K562 (cell line): Measurements from ENCODE around the gene SEC24C. TPM values are rescaled to one million over a fixed set of nuclear protein-coding genes. Genes with fewer than 3 reads are reported as not detected.

Experiments used
- ASH1L ChIP-seq: fragments of 450-650 bp; IDR thresholded peaks from 2 replicates; pipeline ENCODE4 v1.6.1; 2018; ENCODE audit warnings: borderline replicate concordance, mild to moderate bottlenecking, low read depth; ENCODE audit not compliant: partially characterized antibody
- GTF2A2 ChIP-seq: IDR thresholded peaks from 2 replicates; pipeline ENCODE4 v1.6.1; 2016; ENCODE audit warnings: mild to moderate bottlenecking, missing genetic modification characterization, missing compliant biosample characterization
- NBN ChIP-seq: fragments of 450-650 bp; IDR thresholded peaks from 2 replicates; pipeline ENCODE4 v1.6.1; 2016; ENCODE audit warnings: low read depth, mild to moderate bottlenecking
- ZFP1 ChIP-seq: fragments of 450-650 bp; formaldehyde crosslinking; IDR thresholded peaks from 2 replicates; pipeline ENCODE4 v1.4.0; 2020; ENCODE audit warnings: mild to moderate bottlenecking, mixed read lengths
- polyA plus RNA-seq, 8 experiments: library from polyadenylated mRNA; depleted of rRNA in 4 of 8; stranded (reverse) in 5 of 8; unstranded in 3 of 8; fragments of >200 nt; fragmentation: Nextera tagmentation in 2 of 8; fragmentation: Illumina TruSeq in 1 of 8; extraction: Ambion mirVana in 2 of 8; extraction: Trizol in 1 of 8; gene quantifications; 2 replicates each; pipeline versions ENCODE4 v1.2.1 to v1.2.3, GENCODE V29; 2011 to 2014; ENCODE audit warnings: inconsistent platforms in 1 of 8, missing spikeins in 1 of 8
- total RNA-seq, 7 experiments: library from RNA; depleted of rRNA in 6 of 7; stranded (reverse); fragments of >200 nt in 6 of 7; fragmentation: Illumina TruSeq in 2 of 7; extraction: Trizol in 2 of 7; gene quantifications; 2 replicates each; pipeline versions ENCODE4 v1.2.1 to v1.2.3, GENCODE V29; 2011 to 2021; ENCODE audit warnings: low replicate concordance in 1 of 7
- TF ChIP-seq, protein P1 (sequence below): fragments of 450-650 bp; IDR thresholded peaks from 2 replicates; pipeline ENCODE4 v1.6.1; 2016
- TF ChIP-seq, protein P2 (sequence below): fragments of 450-650 bp; formaldehyde crosslinking; IDR thresholded peaks from 2 replicates; pipeline ENCODE4 v1.4.0; 2022; ENCODE audit warnings: missing genetic modification characterization
- TF ChIP-seq, protein P3 (sequence below), 2 experiments: fragments of 450-650 bp; IDR thresholded peaks; 2 replicates each; pipeline ENCODE4 v1.6.1; 2016
- TF ChIP-seq, protein P4 (sequence below), 3 experiments: IDR thresholded peaks in 2 of 3; conservative IDR thresholded peaks in 1 of 3; 2 replicates each; pipeline ENCODE4 v1.5.1; 2011 to 2012; ENCODE audit warnings: low read length in 3 of 3, mild to moderate bottlenecking in 3 of 3, control low read depth in 2 of 3, improper control_type of control experiment in 1 of 3, inconsistent platforms in 1 of 3, low read depth in 1 of 3, mixed read lengths in 1 of 3, moderate library complexity in 1 of 3; ENCODE audit not compliant: insufficient read depth in 2 of 3
- TF ChIP-seq, protein P5 (sequence below): sonication (generic); formaldehyde crosslinking; IDR thresholded peaks from 2 replicates; pipeline ENCODE4 v1.8.1; 2023; ENCODE audit warnings: missing genetic modification reagents, mild to moderate bottlenecking, borderline replicate concordance

Gene SEC24C
- total and polyA plus RNA-seq, 9 of the 15 experiments (the other 6 are each of a cell fraction or from before 2014, with no cell fraction given), result 19.0 to 115 (median 70.5) TPM

DNA sequence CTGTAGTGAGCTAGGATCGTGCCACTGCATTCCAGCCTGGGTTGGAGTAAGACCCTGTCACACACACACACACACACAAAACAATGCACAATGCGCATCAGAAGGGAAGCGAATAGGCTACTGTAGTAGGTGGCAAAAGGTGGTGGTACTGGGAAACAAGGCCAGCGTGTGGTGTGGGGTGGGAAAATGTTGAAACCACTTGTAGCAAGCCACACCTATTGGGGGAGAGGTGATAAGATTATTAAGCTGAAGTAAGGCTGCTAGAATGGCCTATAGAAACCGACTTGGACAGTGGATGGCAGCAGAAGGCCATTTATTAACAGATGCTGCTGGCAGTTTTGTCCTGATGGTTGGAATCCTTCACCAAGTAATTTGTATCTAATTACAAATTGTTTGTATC is 30.5 kb downstream of the SEC24C start (continued):
- TF ChIP-seq ZFP1 (no peak), GTF2A2 (tag) (no peak), ASH1L (no peak), NBN (0 out of 2 replicates have a peak, but pooled peaks have one; percentile 53)
- TF ChIP-seq, protein P1, sequence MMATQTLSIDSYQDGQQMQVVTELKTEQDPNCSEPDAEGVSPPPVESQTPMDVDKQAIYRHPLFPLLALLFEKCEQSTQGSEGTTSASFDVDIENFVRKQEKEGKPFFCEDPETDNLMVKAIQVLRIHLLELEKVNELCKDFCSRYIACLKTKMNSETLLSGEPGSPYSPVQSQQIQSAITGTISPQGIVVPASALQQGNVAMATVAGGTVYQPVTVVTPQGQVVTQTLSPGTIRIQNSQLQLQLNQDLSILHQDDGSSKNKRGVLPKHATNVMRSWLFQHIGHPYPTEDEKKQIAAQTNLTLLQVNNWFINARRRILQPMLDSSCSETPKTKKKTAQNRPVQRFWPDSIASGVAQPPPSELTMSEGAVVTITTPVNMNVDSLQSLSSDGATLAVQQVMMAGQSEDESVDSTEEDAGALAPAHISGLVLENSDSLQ, result no peak
- TF ChIP-seq, protein P2, sequence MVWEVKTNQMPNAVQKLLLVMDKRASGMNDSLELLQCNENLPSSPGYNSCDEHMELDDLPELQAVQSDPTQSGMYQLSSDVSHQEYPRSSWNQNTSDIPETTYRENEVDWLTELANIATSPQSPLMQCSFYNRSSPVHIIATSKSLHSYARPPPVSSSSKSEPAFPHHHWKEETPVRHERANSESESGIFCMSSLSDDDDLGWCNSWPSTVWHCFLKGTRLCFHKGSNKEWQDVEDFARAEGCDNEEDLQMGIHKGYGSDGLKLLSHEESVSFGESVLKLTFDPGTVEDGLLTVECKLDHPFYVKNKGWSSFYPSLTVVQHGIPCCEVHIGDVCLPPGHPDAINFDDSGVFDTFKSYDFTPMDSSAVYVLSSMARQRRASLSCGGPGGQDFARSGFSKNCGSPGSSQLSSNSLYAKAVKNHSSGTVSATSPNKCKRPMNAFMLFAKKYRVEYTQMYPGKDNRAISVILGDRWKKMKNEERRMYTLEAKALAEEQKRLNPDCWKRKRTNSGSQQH (CRISPR knock-in tag), result 0 out of 2 replicates have a peak, but pooled peaks have one; percentile 22
- TF ChIP-seq, protein P3, sequence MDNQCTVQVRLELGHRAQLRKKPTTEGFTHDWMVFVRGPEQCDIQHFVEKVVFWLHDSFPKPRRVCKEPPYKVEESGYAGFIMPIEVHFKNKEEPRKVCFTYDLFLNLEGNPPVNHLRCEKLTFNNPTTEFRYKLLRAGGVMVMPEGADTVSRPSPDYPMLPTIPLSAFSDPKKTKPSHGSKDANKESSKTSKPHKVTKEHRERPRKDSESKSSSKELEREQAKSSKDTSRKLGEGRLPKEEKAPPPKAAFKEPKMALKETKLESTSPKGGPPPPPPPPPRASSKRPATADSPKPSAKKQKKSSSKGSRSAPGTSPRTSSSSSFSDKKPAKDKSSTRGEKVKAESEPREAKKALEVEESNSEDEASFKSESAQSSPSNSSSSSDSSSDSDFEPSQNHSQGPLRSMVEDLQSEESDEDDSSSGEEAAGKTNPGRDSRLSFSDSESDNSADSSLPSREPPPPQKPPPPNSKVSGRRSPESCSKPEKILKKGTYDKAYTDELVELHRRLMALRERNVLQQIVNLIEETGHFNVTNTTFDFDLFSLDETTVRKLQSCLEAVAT (IDR thresholded peaks at IDR 0.05), result peak in 1 of 2 experiments; percentile 37; a peak in 1 of 4 replicates
- TF ChIP-seq, protein P4, sequence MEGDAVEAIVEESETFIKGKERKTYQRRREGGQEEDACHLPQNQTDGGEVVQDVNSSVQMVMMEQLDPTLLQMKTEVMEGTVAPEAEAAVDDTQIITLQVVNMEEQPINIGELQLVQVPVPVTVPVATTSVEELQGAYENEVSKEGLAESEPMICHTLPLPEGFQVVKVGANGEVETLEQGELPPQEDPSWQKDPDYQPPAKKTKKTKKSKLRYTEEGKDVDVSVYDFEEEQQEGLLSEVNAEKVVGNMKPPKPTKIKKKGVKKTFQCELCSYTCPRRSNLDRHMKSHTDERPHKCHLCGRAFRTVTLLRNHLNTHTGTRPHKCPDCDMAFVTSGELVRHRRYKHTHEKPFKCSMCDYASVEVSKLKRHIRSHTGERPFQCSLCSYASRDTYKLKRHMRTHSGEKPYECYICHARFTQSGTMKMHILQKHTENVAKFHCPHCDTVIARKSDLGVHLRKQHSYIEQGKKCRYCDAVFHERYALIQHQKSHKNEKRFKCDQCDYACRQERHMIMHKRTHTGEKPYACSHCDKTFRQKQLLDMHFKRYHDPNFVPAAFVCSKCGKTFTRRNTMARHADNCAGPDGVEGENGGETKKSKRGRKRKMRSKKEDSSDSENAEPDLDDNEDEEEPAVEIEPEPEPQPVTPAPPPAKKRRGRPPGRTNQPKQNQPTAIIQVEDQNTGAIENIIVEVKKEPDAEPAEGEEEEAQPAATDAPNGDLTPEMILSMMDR (IDR thresholded peaks at IDR 0.05 in 2 of 3, conservative IDR thresholded peaks at IDR 0.05 in 1 of 3; ENCODE audit: insufficient read depth in 2 of 3, low read depth in 1 of 3, low read length in 3 of 3), result peak; percentile 59 to 79 (median 61)
- TF ChIP-seq, protein P5, sequence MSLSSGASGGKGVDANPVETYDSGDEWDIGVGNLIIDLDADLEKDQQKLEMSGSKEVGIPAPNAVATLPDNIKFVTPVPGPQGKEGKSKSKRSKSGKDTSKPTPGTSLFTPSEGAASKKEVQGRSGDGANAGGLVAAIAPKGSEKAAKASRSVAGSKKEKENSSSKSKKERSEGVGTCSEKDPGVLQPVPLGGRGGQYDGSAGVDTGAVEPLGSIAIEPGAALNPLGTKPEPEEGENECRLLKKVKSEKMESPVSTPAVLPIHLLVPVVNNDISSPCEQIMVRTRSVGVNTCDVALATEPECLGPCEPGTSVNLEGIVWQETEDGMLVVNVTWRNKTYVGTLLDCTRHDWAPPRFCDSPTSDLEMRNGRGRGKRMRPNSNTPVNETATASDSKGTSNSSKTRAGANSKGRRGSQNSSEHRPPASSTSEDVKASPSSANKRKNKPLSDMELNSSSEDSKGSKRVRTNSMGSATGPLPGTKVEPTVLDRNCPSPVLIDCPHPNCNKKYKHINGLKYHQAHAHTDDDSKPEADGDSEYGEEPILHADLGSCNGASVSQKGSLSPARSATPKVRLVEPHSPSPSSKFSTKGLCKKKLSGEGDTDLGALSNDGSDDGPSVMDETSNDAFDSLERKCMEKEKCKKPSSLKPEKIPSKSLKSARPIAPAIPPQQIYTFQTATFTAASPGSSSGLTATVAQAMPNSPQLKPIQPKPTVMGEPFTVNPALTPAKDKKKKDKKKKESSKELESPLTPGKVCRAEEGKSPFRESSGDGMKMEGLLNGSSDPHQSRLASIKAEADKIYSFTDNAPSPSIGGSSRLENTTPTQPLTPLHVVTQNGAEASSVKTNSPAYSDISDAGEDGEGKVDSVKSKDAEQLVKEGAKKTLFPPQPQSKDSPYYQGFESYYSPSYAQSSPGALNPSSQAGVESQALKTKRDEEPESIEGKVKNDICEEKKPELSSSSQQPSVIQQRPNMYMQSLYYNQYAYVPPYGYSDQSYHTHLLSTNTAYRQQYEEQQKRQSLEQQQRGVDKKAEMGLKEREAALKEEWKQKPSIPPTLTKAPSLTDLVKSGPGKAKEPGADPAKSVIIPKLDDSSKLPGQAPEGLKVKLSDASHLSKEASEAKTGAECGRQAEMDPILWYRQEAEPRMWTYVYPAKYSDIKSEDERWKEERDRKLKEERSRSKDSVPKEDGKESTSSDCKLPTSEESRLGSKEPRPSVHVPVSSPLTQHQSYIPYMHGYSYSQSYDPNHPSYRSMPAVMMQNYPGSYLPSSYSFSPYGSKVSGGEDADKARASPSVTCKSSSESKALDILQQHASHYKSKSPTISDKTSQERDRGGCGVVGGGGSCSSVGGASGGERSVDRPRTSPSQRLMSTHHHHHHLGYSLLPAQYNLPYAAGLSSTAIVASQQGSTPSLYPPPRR (CRISPR knock-in tag), result no peak
